Neural cell (in vitro differentiated cells): Measurements from ENCODE around the gene KCNIP3. TPM values are rescaled to one million over a fixed set of nuclear protein-coding genes. Genes with fewer than 3 reads are reported as not detected.

Experiments used
- H2AFZ ChIP-seq: fragments of 200-600, 300-800 bp; sonication (generic), shearing (Covaris generic); 2 replicates; pipeline ENCODE4 v1.6.0; 2014; ENCODE audit warnings: low read depth, mild to moderate bottlenecking, antibody characterized with exemption, low read length, moderate library complexity
- H3F3A ChIP-seq: fragments of 200-600 bp; shearing (Covaris generic); 2 replicates; pipeline ENCODE4 v1.6.1; 2016; ENCODE audit warnings: mild to moderate bottlenecking, moderate library complexity, mixed read lengths, antibody characterized with exemption, low read length; ENCODE audit not compliant: insufficient read depth, poor library complexity, severe bottlenecking
- H3K27ac ChIP-seq: fragments of 200-600, 300-800 bp; sonication (generic), shearing (Covaris generic); 2 replicates; pipeline ENCODE4 v1.5.1; 2014; ENCODE audit warnings: mild to moderate bottlenecking, low read length, moderate library complexity
- H3K27me3 ChIP-seq: fragments of 300-800, 200-600 bp; sonication (generic), shearing (Covaris generic); 2 replicates; pipeline ENCODE4 v1.6.0; 2014; ENCODE audit warnings: mild to moderate bottlenecking, low read depth, low read length, moderate library complexity; ENCODE audit not compliant: insufficient read depth
- H3K36me3 ChIP-seq: fragments of 300-800, 200-600 bp; sonication (generic), shearing (Covaris generic); 2 replicates; pipeline ENCODE4 v1.5.1; 2014; ENCODE audit warnings: mild to moderate bottlenecking, antibody characterized with exemption, low read length, moderate library complexity; ENCODE audit not compliant: insufficient read depth
- H3K4me2 ChIP-seq: fragments of 300-800, 200-600 bp; sonication (generic), shearing (Covaris generic); 2 replicates; pipeline ENCODE4 v1.6.0; 2014; ENCODE audit warnings: mild to moderate bottlenecking, low read length
- H3K4me3 ChIP-seq: fragments of 300-800, 200-600 bp; sonication (generic), shearing (Covaris generic); 2 replicates; pipeline ENCODE4 v1.5.1; 2014; ENCODE audit warnings: mild to moderate bottlenecking, low read length, moderate library complexity
- H3K79me2 ChIP-seq: fragments of 200-600 bp; shearing (Covaris generic); replicated peaks from 2 replicates; pipeline ENCODE4 v1.6.0; 2014; ENCODE audit warnings: mild to moderate bottlenecking, low read length, moderate library complexity; ENCODE audit not compliant: insufficient read depth
- H3K9ac ChIP-seq: fragments of 300-800, 200-600 bp; sonication (generic), shearing (Covaris generic); 2 replicates; pipeline ENCODE4 v1.6.1; 2016; ENCODE audit warnings: mild to moderate bottlenecking, low read length, mixed read lengths
- H3K9me2 ChIP-seq: fragments of 200-600 bp; shearing (Covaris generic); 2 replicates; pipeline ENCODE4 v1.6.1; 2016; ENCODE audit warnings: mild to moderate bottlenecking, low read length, mixed read lengths; ENCODE audit not compliant: insufficient read depth
- H3K9me3 ChIP-seq: fragments of 200-600, 300-800 bp; sonication (generic), shearing (Covaris generic); 2 replicates; pipeline ENCODE4 v1.6.1; 2016; ENCODE audit warnings: mild to moderate bottlenecking, mixed run types, low read length, moderate library complexity, mixed read lengths
- H4K20me1 ChIP-seq: fragments of 200-600 bp; shearing (Covaris generic); 2 replicates; pipeline ENCODE4 v1.6.1; 2016; ENCODE audit warnings: mild to moderate bottlenecking, mixed run types; ENCODE audit not compliant: insufficient read depth
- EP300 ChIP-seq: fragments of 450-650 bp; conservative IDR thresholded peaks from 2 replicates; pipeline ENCODE4 v1.6.1; 2014; ENCODE audit warnings: antibody characterized with exemption, mild to moderate bottlenecking, moderate library complexity; ENCODE audit not compliant: poor library complexity, severe bottlenecking
- EZH2 ChIP-seq: fragments of 200-600, 300-800 bp; shearing (Covaris generic), sonication (generic); IDR thresholded peaks from 2 replicates; pipeline ENCODE4 v1.6.1; 2014; ENCODE audit warnings: antibody characterized with exemption, low read length, borderline replicate concordance, mild to moderate bottlenecking; ENCODE audit not compliant: insufficient read depth, poor library complexity, severe bottlenecking
- MXI1 ChIP-seq: fragments of 450-650 bp; conservative IDR thresholded peaks from 2 replicates; pipeline ENCODE4 v1.6.1; 2014; ENCODE audit warnings: antibody characterized with exemption, mild to moderate bottlenecking; ENCODE audit not compliant: poor library complexity, severe bottlenecking
- POLR2AphosphoS5 ChIP-seq: IDR thresholded peaks from 2 replicates; pipeline ENCODE4 v1.6.1; 2012
- RAD21 ChIP-seq: fragments of 450-650 bp; conservative IDR thresholded peaks from 2 replicates; pipeline ENCODE4 v1.6.1; 2014; ENCODE audit warnings: antibody characterized with exemption, mild to moderate bottlenecking, moderate library complexity
- SMC3 ChIP-seq: fragments of 450-650 bp; conservative IDR thresholded peaks from 2 replicates; pipeline ENCODE4 v1.6.1; 2014; ENCODE audit warnings: antibody characterized with exemption, mild to moderate bottlenecking, moderate library complexity; ENCODE audit not compliant: poor library complexity
- TAF1 ChIP-seq: IDR thresholded peaks from 2 replicates; pipeline ENCODE4 v1.6.1; 2012; ENCODE audit warnings: low read depth
- polyA plus RNA-seq: library from polyadenylated mRNA; depleted of rRNA; stranded (reverse); fragments of >200 nt; gene quantifications from 2 replicates; pipeline ENCODE4 v1.2.3, GENCODE V29; 2014
- TF ChIP-seq, protein P1 (sequence below): fragments of 450-650 bp; IDR thresholded peaks from 2 replicates; pipeline ENCODE4 v1.5.1; 2014; ENCODE audit warnings: antibody characterized with exemption, mild to moderate bottlenecking, moderate library complexity; ENCODE audit not compliant: poor library complexity, severe bottlenecking
- TF ChIP-seq, protein P2 (sequence below): IDR thresholded peaks from 2 replicates; pipeline ENCODE4 v1.6.1; 2012; ENCODE audit warnings: borderline replicate concordance

The KCNIP3 gene
- polyA plus RNA-seq, 1 donor from 2014 or later = not detected

DNA sequence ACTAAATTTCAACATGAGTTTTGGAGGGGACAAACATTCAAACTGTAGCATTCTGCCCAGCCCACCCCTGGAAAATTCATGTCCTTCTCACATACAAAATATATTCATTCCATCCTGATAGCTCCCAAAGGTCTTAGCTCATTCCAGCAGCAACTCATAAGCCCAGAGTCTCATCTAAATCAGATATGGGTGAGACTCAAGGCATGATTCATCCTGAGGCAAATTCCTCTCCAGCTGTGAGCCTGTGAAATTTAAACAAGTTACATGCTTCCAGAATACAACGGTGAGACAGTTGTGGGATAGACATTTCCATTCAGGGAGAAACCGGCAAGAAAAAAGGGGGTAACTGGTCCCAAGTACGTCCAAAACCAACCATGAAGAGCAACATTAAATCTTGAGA, 61.9 kb downstream of the KCNIP3 start:
- no peak overlapping the region for H3K4me2 ChIP-seq

DNA sequence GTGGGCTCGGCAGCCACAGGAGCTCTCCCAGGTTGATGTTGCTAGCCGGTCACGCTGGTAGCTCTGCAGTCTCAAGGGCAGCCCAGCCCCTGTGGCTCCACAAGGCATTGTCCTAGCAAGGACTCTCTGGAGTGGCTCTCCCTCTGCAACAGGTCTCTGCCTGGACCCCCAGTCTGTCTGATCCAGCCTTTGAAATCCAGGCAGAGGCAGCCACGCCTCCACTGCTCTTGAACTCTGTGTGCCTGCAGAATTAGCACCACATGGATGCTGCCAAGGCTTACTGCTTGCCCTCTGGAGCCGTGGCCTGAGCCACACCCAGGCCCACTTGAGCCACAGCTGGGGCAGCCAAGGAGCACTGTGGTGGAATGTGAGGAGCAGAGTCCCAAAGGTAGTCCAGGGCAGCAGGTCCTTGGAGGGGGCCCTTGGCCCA, 62.4 kb downstream of the KCNIP3 start:
- H3K9me3 ChIP-seq = peaks cover 6% of the 10 kb centered on the region
- no peak overlapping the region for H3K4me3 ChIP-seq
- H4K20me1 ChIP-seq = no peaks in the 10 kb centered on the region
- no peak overlapping the region for H3K4me2 ChIP-seq
- H3K36me3 ChIP-seq = no peaks in the 10 kb centered on the region
- H3F3A ChIP-seq = no peaks in the 10 kb centered on the region
- H3K9ac ChIP-seq = no peak overlapping the region
- no peaks in the 10 kb centered on the region for H3K9me2 ChIP-seq
- H3K79me2 ChIP-seq = no peaks in the 10 kb centered on the region
- TF ChIP-seq TAF1 (no peak), EZH2 (no peak), RAD21 (no peak), MXI1 (no peak), SMC3 (no peak), EP300 (no peak), POLR2AphosphoS5 (no peak)
- TF ChIP-seq, protein P1, sequence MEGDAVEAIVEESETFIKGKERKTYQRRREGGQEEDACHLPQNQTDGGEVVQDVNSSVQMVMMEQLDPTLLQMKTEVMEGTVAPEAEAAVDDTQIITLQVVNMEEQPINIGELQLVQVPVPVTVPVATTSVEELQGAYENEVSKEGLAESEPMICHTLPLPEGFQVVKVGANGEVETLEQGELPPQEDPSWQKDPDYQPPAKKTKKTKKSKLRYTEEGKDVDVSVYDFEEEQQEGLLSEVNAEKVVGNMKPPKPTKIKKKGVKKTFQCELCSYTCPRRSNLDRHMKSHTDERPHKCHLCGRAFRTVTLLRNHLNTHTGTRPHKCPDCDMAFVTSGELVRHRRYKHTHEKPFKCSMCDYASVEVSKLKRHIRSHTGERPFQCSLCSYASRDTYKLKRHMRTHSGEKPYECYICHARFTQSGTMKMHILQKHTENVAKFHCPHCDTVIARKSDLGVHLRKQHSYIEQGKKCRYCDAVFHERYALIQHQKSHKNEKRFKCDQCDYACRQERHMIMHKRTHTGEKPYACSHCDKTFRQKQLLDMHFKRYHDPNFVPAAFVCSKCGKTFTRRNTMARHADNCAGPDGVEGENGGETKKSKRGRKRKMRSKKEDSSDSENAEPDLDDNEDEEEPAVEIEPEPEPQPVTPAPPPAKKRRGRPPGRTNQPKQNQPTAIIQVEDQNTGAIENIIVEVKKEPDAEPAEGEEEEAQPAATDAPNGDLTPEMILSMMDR = no peak
- TF ChIP-seq, protein P2, sequence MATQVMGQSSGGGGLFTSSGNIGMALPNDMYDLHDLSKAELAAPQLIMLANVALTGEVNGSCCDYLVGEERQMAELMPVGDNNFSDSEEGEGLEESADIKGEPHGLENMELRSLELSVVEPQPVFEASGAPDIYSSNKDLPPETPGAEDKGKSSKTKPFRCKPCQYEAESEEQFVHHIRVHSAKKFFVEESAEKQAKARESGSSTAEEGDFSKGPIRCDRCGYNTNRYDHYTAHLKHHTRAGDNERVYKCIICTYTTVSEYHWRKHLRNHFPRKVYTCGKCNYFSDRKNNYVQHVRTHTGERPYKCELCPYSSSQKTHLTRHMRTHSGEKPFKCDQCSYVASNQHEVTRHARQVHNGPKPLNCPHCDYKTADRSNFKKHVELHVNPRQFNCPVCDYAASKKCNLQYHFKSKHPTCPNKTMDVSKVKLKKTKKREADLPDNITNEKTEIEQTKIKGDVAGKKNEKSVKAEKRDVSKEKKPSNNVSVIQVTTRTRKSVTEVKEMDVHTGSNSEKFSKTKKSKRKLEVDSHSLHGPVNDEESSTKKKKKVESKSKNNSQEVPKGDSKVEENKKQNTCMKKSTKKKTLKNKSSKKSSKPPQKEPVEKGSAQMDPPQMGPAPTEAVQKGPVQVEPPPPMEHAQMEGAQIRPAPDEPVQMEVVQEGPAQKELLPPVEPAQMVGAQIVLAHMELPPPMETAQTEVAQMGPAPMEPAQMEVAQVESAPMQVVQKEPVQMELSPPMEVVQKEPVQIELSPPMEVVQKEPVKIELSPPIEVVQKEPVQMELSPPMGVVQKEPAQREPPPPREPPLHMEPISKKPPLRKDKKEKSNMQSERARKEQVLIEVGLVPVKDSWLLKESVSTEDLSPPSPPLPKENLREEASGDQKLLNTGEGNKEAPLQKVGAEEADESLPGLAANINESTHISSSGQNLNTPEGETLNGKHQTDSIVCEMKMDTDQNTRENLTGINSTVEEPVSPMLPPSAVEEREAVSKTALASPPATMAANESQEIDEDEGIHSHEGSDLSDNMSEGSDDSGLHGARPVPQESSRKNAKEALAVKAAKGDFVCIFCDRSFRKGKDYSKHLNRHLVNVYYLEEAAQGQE = no peak
- no peak overlapping the region for H3K27ac ChIP-seq
- no peak overlapping the region for H2AFZ ChIP-seq
- H3K27me3 ChIP-seq = no peaks in the 10 kb centered on the region

More for the DNA sequence above, 61.9 kb downstream of the KCNIP3 start:
- Histone ChIP-seq H3K9me3 (peaks cover 6% of the 10 kb centered on the region), H3K27ac (no peak overlapping the region), H4K20me1 (no peaks in the 10 kb centered on the region), H3K27me3 (no peaks in the 10 kb centered on the region), H3F3A (no peaks in the 10 kb centered on the region), H3K79me2 (no peaks in the 10 kb centered on the region), H3K9me2 (no peaks in the 10 kb centered on the region), H3K36me3 (no peaks in the 10 kb centered on the region), H3K9ac (no peak overlapping the region), H3K4me3 (no peak overlapping the region), H2AFZ (no peak overlapping the region)
- TF ChIP-seq EP300 = no peak
- TF ChIP-seq, protein P1 = no peak
- no peak for TF ChIP-seq RAD21
- no peak for TF ChIP-seq MXI1
- TF ChIP-seq, protein P2 = no peak
- TF ChIP-seq POLR2AphosphoS5 = no peak
- no peak for TF ChIP-seq EZH2
- TF ChIP-seq SMC3 = no peak
- TF ChIP-seq TAF1 = no peak
